ENCODE data around the gene FIGNL2. TPM values are rescaled to one million over a fixed set of nuclear protein-coding genes. Genes with fewer than 3 reads are reported as not detected.

The FIGNL2 gene
- total and polyA plus RNA-seq, 2 experiments from 2014 or later = 1.1 to 5.2 TPM

GRCh38 chr12:51793201-51793600 lies 55.3 kb downstream of the FIGNL2 start:
- H3K4me2 ChIP-seq = no peak overlapping the region
- no peak overlapping the region for H3K27ac ChIP-seq (ENCODE audit: low read depth)
- H3F3A ChIP-seq (replicated peaks; ENCODE audit: low read depth) = no peaks in the 10 kb centered on the region
- ATAC-seq = no peak
- no peaks in the 10 kb centered on the region for H3K79me2 ChIP-seq (replicated peaks; ENCODE audit: insufficient read depth)
- Mint-ChIP-seq H3K27ac (no peak overlapping the region), H3K4me3 (no peak overlapping the region), H3K9me3 (no peaks in the 10 kb centered on the region), H3K4me1 (no peaks in the 10 kb centered on the region), H3K36me3 (ENCODE audit: low read depth) (peaks cover 47% of the 10 kb centered on the region), H3K27me3 (ENCODE audit: insufficient read depth, low read depth, poor library complexity) (peaks cover 3% of the 10 kb centered on the region)
- no peak overlapping the region for H3K4me3 ChIP-seq
- DNase-seq (ENCODE audit: low spot score) = no peak
- peaks cover 8% of the 10 kb centered on the region; the same call in 1 of the 2 replicates for H3K36me3 ChIP-seq (ENCODE audit: insufficient read depth)
- H2AFZ ChIP-seq = no peak overlapping the region
- no peak for TF ChIP-seq ZNF114 (CRISPR knock-in tag; IDR thresholded peaks at IDR 0.05)
- no peak for TF ChIP-seq POLR2AphosphoS5 (IDR thresholded peaks at IDR 0.05; ENCODE audit: low read depth)
- TF ChIP-seq EZH2phosphoT487 (IDR thresholded peaks at IDR 0.05; ENCODE audit: unreplicated experiment) = no peak
- TF ChIP-seq NANOG (IDR thresholded peaks at IDR 0.05; ENCODE audit: borderline replicate concordance) = no peak
- TF ChIP-seq STAT1 (IDR thresholded peaks at IDR 0.05; ENCODE audit: unreplicated experiment) = no peak
- TF ChIP-seq, protein P1, sequence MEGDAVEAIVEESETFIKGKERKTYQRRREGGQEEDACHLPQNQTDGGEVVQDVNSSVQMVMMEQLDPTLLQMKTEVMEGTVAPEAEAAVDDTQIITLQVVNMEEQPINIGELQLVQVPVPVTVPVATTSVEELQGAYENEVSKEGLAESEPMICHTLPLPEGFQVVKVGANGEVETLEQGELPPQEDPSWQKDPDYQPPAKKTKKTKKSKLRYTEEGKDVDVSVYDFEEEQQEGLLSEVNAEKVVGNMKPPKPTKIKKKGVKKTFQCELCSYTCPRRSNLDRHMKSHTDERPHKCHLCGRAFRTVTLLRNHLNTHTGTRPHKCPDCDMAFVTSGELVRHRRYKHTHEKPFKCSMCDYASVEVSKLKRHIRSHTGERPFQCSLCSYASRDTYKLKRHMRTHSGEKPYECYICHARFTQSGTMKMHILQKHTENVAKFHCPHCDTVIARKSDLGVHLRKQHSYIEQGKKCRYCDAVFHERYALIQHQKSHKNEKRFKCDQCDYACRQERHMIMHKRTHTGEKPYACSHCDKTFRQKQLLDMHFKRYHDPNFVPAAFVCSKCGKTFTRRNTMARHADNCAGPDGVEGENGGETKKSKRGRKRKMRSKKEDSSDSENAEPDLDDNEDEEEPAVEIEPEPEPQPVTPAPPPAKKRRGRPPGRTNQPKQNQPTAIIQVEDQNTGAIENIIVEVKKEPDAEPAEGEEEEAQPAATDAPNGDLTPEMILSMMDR (conservative IDR thresholded peaks at IDR 0.05; ENCODE audit: low read depth in 2 of 2) = no peak
- TF ChIP-seq EZH2 (IDR thresholded peaks at IDR 0.05; ENCODE audit: low read depth, unreplicated experiment) = no peak
- TF ChIP-seq JUNB (IDR thresholded peaks at IDR 0.05; ENCODE audit: unreplicated experiment) = no peak
- no peak for TF ChIP-seq CREB1 (CRISPR knock-in tag; IDR thresholded peaks at IDR 0.05; ENCODE audit: low read depth)
- no peak for TF ChIP-seq ZNF331 (CRISPR knock-in tag; IDR thresholded peaks at IDR 0.05; ENCODE audit: low read depth)
- TF ChIP-seq, protein P2, sequence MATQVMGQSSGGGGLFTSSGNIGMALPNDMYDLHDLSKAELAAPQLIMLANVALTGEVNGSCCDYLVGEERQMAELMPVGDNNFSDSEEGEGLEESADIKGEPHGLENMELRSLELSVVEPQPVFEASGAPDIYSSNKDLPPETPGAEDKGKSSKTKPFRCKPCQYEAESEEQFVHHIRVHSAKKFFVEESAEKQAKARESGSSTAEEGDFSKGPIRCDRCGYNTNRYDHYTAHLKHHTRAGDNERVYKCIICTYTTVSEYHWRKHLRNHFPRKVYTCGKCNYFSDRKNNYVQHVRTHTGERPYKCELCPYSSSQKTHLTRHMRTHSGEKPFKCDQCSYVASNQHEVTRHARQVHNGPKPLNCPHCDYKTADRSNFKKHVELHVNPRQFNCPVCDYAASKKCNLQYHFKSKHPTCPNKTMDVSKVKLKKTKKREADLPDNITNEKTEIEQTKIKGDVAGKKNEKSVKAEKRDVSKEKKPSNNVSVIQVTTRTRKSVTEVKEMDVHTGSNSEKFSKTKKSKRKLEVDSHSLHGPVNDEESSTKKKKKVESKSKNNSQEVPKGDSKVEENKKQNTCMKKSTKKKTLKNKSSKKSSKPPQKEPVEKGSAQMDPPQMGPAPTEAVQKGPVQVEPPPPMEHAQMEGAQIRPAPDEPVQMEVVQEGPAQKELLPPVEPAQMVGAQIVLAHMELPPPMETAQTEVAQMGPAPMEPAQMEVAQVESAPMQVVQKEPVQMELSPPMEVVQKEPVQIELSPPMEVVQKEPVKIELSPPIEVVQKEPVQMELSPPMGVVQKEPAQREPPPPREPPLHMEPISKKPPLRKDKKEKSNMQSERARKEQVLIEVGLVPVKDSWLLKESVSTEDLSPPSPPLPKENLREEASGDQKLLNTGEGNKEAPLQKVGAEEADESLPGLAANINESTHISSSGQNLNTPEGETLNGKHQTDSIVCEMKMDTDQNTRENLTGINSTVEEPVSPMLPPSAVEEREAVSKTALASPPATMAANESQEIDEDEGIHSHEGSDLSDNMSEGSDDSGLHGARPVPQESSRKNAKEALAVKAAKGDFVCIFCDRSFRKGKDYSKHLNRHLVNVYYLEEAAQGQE (IDR thresholded peaks at IDR 0.05; ENCODE audit: unreplicated experiment) = no peak
- TF ChIP-seq, protein P3, sequence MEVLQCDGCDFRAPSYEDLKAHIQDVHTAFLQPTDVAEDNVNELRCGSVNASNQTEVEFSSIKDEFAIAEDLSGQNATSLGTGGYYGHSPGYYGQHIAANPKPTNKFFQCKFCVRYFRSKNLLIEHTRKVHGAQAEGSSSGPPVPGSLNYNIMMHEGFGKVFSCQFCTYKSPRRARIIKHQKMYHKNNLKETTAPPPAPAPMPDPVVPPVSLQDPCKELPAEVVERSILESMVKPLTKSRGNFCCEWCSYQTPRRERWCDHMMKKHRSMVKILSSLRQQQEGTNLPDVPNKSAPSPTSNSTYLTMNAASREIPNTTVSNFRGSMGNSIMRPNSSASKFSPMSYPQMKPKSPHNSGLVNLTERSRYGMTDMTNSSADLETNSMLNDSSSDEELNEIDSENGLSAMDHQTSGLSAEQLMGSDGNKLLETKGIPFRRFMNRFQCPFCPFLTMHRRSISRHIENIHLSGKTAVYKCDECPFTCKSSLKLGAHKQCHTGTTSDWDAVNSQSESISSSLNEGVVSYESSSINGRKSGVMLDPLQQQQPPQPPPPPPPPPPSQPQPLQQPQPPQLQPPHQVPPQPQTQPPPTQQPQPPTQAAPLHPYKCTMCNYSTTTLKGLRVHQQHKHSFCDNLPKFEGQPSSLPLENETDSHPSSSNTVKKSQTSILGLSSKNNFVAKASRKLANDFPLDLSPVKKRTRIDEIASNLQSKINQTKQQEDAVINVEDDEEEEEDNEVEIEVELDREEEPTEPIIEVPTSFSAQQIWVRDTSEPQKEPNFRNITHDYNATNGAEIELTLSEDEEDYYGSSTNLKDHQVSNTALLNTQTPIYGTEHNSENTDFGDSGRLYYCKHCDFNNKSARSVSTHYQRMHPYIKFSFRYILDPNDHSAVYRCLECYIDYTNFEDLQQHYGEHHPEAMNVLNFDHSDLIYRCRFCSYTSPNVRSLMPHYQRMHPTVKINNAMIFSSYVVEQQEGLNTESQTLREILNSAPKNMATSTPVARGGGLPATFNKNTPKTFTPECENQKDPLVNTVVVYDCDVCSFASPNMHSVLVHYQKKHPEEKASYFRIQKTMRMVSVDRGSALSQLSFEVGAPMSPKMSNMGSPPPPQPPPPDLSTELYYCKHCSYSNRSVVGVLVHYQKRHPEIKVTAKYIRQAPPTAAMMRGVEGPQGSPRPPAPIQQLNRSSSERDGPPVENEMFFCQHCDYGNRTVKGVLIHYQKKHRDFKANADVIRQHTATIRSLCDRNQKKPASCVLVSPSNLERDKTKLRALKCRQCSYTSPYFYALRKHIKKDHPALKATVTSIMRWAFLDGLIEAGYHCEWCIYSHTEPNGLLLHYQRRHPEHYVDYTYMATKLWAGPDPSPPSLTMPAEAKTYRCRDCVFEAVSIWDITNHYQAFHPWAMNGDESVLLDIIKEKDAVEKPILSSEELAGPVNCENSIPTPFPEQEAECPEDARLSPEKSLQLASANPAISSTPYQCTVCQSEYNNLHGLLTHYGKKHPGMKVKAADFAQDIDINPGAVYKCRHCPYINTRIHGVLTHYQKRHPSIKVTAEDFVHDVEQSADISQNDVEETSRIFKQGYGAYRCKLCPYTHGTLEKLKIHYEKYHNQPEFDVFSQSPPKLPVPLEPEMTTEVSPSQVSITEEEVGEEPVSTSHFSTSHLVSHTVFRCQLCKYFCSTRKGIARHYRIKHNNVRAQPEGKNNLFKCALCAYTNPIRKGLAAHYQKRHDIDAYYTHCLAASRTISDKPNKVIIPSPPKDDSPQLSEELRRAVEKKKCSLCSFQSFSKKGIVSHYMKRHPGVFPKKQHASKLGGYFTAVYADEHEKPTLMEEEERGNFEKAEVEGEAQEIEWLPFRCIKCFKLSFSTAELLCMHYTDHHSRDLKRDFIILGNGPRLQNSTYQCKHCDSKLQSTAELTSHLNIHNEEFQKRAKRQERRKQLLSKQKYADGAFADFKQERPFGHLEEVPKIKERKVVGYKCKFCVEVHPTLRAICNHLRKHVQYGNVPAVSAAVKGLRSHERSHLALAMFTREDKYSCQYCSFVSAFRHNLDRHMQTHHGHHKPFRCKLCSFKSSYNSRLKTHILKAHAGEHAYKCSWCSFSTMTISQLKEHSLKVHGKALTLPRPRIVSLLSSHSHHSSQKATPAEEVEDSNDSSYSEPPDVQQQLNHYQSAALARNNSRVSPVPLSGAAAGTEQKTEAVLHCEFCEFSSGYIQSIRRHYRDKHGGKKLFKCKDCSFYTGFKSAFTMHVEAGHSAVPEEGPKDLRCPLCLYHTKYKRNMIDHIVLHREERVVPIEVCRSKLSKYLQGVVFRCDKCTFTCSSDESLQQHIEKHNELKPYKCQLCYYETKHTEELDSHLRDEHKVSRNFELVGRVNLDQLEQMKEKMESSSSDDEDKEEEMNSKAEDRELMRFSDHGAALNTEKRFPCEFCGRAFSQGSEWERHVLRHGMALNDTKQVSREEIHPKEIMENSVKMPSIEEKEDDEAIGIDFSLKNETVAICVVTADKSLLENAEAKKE (CRISPR knock-in tag; IDR thresholded peaks at IDR 0.05) = no peak
- no peak for TF ChIP-seq ETS1 (IDR thresholded peaks at IDR 0.05)
- H3K27me3 ChIP-seq (ENCODE audit: insufficient read depth) = no peaks in the 10 kb centered on the region
- H3K9me2 ChIP-seq (ENCODE audit: insufficient read depth) = no peaks in the 10 kb centered on the region; the same call in 1 of the 2 replicates
- H3K4me1 ChIP-seq (ENCODE audit: insufficient read depth) = no peaks in the 10 kb centered on the region
- H4K20me1 ChIP-seq (replicated peaks; ENCODE audit: insufficient read depth) = peaks cover 5% of the 10 kb centered on the region; the same call in 1 of the 2 replicates
